Endothelial cell of umbilical vein (primary cell): Measurements from ENCODE around the gene FALEC. TPM values are rescaled to one million over a fixed set of nuclear protein-coding genes. Genes with fewer than 3 reads are reported as not detected.
A peak's percentile ranks its signal among the peaks of the same experiment; 100 is the strongest.

Experiments
- BruUV-seq: library from RNA; stranded (reverse); fragments of 400-500 nt; replicated peaks from 2 replicates; lab custom pipeline; 2021; lab: Mats Ljungman, UMichigan
- CTCF ChIA-PET: fragments of 300-600, 350-600 bp; sonication (Branson Sonifier 250); formaldehyde crosslinking; loops from one replicate; lab custom pipeline; 2021; ENCODE audit warnings: antibody characterized with exemption, inconsistent platforms; lab: Charles Lee
- POLR2A ChIA-PET: fragments of 300-600, 350-600 bp; sonication (Branson Sonifier 250); formaldehyde crosslinking; loops from one replicate; lab custom pipeline; 2021; ENCODE audit warnings: antibody characterized with exemption, inconsistent platforms; lab: Charles Lee
- DNase-seq: peaks from one replicate; pipeline ENCODE4 v3.0.0-alpha.2; 2011; ENCODE audit warnings: low read depth, low spot score
- FAIRE-seq: peaks from 2 replicates; lab custom pipeline; 2011; peaks lifted over from hg19 to GRCh38; lab: Jason Lieb, UNC
- H2AFZ ChIP-seq: 2 replicates; pipeline ENCODE4 v1.6.0; 2012; ENCODE audit warnings: low read depth, low read length, control low read depth, inconsistent platforms
- H3K27ac ChIP-seq: 2 replicates; pipeline ENCODE4 v1.5.1; 2011; ENCODE audit warnings: low read depth, mild to moderate bottlenecking, control low read depth, low read length, moderate library complexity; ENCODE audit not compliant: insufficient read depth
- H3K27me3 ChIP-seq, 2 experiments: 2 replicates each; pipeline versions ENCODE4 v1.6.0 to v1.6.1; 2011; ENCODE audit warnings: low read length in 2 of 2, mixed read lengths in 1 of 2; ENCODE audit not compliant: control insufficient read depth in 2 of 2, insufficient read depth in 2 of 2
- H3K36me3 ChIP-seq, 2 experiments: 2 replicates in 1 of 2; 3 replicates in 1 of 2; pipeline ENCODE4 v1.5.1; 2011; ENCODE audit warnings: low read length in 2 of 2, mild to moderate bottlenecking in 1 of 2, moderate library complexity in 1 of 2; ENCODE audit not compliant: control insufficient read depth in 2 of 2, insufficient read depth in 2 of 2; ENCODE audit errors: extremely low read depth in 1 of 2
- H3K4me1 ChIP-seq: 3 replicates; pipeline ENCODE4 v1.5.1; 2011; ENCODE audit warnings: mild to moderate bottlenecking, low read length; ENCODE audit not compliant: control insufficient read depth, insufficient read depth; ENCODE audit errors: extremely low read depth
- H3K4me2 ChIP-seq: 2 replicates; pipeline ENCODE4 v1.6.1; 2011; ENCODE audit warnings: low read length, control low read depth, mixed read lengths; ENCODE audit not compliant: insufficient read depth
- H3K4me3 ChIP-seq, 3 experiments: fragments of 200-600 bp in 1 of 3; sonication (generic), shearing (Covaris generic) in 1 of 3; replicated peaks in 1 of 3; 2 replicates each; pipeline ENCODE4 v1.5.1; 2011 to 2016; ENCODE audit warnings: control low read depth in 3 of 3, low read length in 3 of 3, mild to moderate bottlenecking in 2 of 3, inconsistent platforms in 1 of 3, low read depth in 1 of 3, moderate library complexity in 1 of 3; ENCODE audit not compliant: insufficient read depth in 1 of 3
- H3K79me2 ChIP-seq: 2 replicates; pipeline ENCODE4 v1.6.0; 2012; ENCODE audit warnings: low read length, inconsistent platforms; ENCODE audit not compliant: control insufficient read depth, insufficient read depth
- H3K9ac ChIP-seq: replicated peaks from 2 replicates; pipeline ENCODE3; 2011; ENCODE audit warnings: low read length, control low read depth; ENCODE audit not compliant: insufficient read depth; ENCODE audit errors: extremely low read depth
- H3K9me1 ChIP-seq: replicated peaks from 3 replicates; pipeline ENCODE4 v1.6.0; 2011; ENCODE audit warnings: mild to moderate bottlenecking, low read length; ENCODE audit not compliant: control insufficient read depth, insufficient read depth; ENCODE audit errors: extremely low read depth
- H3K9me3 ChIP-seq: replicated peaks from 2 replicates; pipeline ENCODE4 v1.5.1; 2012; ENCODE audit warnings: low read length, inconsistent platforms; ENCODE audit not compliant: control insufficient read depth, insufficient read depth
- H4K20me1 ChIP-seq: replicated peaks from 2 replicates; pipeline ENCODE3; 2011; ENCODE audit warnings: mild to moderate bottlenecking, low read length; ENCODE audit not compliant: control insufficient read depth, insufficient read depth; ENCODE audit errors: extremely low read depth
- CTCF ChIP-seq, 2 donors: IDR thresholded peaks; 1 replicate in 1 of 2; 2 replicates in 1 of 2; pipeline ENCODE4 v1.5.1; 2011; ENCODE audit warnings: low read length in 2 of 2, mild to moderate bottlenecking in 2 of 2, moderate library complexity in 2 of 2, control low read depth in 1 of 2, inconsistent platforms in 1 of 2, low read depth in 1 of 2; ENCODE audit not compliant: insufficient read depth in 1 of 2; ENCODE audit errors: extremely low read depth in 1 of 2
- EZH2 ChIP-seq: IDR thresholded peaks from 2 replicates; pipeline ENCODE4 v1.6.1; 2012; ENCODE audit warnings: borderline replicate concordance, low read depth, mild to moderate bottlenecking, moderate library complexity, low read length, inconsistent platforms; ENCODE audit not compliant: severe bottlenecking
- FOS ChIP-seq: IDR thresholded peaks from 2 replicates; pipeline ENCODE4 v1.6.1; 2011; ENCODE audit warnings: mild to moderate bottlenecking, low read length, moderate library complexity, borderline replicate concordance; ENCODE audit not compliant: insufficient read depth
- GATA2 ChIP-seq: IDR thresholded peaks from 2 replicates; pipeline ENCODE4 v1.7.0; 2011; ENCODE audit warnings: low read depth, mild to moderate bottlenecking, moderate library complexity, mixed read lengths, low read length; ENCODE audit not compliant: insufficient read length, insufficient read depth
- JUN ChIP-seq: IDR thresholded peaks from 2 replicates; pipeline ENCODE4 v1.6.1; 2011; ENCODE audit warnings: borderline replicate concordance, low read depth; ENCODE audit not compliant: insufficient read length, insufficient read depth
- MYC ChIP-seq: IDR thresholded peaks from one replicate; pipeline ENCODE4 v1.6.1; 2011; ENCODE audit warnings: mild to moderate bottlenecking, low read depth, low read length
- POLR2A ChIP-seq: IDR thresholded peaks from 2 replicates; pipeline ENCODE4 v1.6.1; 2012; ENCODE audit warnings: low read depth, mild to moderate bottlenecking, control low read depth, low read length
- POLR2AphosphoS5 ChIP-seq: IDR thresholded peaks from 2 replicates; pipeline ENCODE4 v1.6.1; 2012; ENCODE audit warnings: low read depth, mild to moderate bottlenecking, control low read depth, low read length, moderate library complexity; ENCODE audit not compliant: insufficient read depth
- dilution Hi-C: fragments of 300-500 bp; cut with MboI; formaldehyde crosslinking; loops from one replicate; pipeline ENCODE4 v1.15.0; 2019; ENCODE audit warnings: low sequenced_read_pairs; ENCODE audit not compliant: extremely low pct_ligation_motif_present
- intact Hi-C: fragments of 100-400 bp; cut with micrococcal nuclease; formaldehyde crosslinking; loops from one replicate; pipeline ENCODE4 v1.10.0; 2022
- polyA plus RNA-seq, 4 experiments: library from polyadenylated mRNA; depleted of rRNA in 3 of 4; stranded (reverse) in 3 of 4; unstranded in 1 of 4; fragments of >200 nt; gene quantifications; 2 replicates each; pipeline versions ENCODE4 v1.2.1 to v1.2.3, GENCODE V29; 2011 to 2012; ENCODE audit warnings: missing spikeins in 1 of 4
- total RNA-seq: library from RNA; stranded (reverse); gene quantifications from 2 replicates; pipeline ENCODE4 v1.2.3, GENCODE V29; 2021
- TF ChIP-seq, protein P1 (sequence below): IDR thresholded peaks from 2 replicates; pipeline ENCODE4 v1.6.1; 2011; ENCODE audit not compliant: insufficient read depth, insufficient read length

Gene FALEC
- total and polyA plus RNA-seq, 2 donors (not counting 3 experiments of a cell fraction or from before 2014, with no cell fraction given): not detected

- POLR2A ChIA-PET: interaction anchor here (0.7 to 3.0 kb wide), 24 partner anchors 9 to 586 kb away, joined by 3 to 43 read pairs (median 5); partner anchors contain the start of gene ENSA
Observed at GRCh38 chr1:150579110-150579944, 63.8 kb downstream of the FALEC start, which contains the start of gene MCL1. MCL1 (minus strand) TSS chr1:150579610; CDS start chr1:150579530, 80 bp downstream.

More at GRCh38 chr1:150579110-150579944, 63.8 kb downstream of the FALEC start, which contains the start of gene MCL1:
- H4K20me1 ChIP-seq: peaks cover 35% of the 10 kb centered on the region
- peak within 1 kb of the TSS; percentile 90 for H3K4me2 ChIP-seq
- H2AFZ ChIP-seq: peak within 1 kb of the TSS; percentile 64
- peak within 1 kb of the TSS; percentile 91 to 99 (median 92) for H3K4me3 ChIP-seq
- H3K36me3 ChIP-seq: peaks cover 4 to 34% of the 10 kb centered on the region in 2 experiments
- intact Hi-C loops (loop anchor here (1.0 to 5.0 kb wide), 7 partner anchors 18 to 233 kb away; partner anchors contain the start of genes ENSA and GOLPH3L), dilution Hi-C loops (loop anchor here (10.0 kb wide), 1 partner anchor 85 kb away; no protein-coding TSS in a partner anchor)
- peak within 1 kb of the TSS; percentile 97 for H3K9ac ChIP-seq
- peak; percentile 96 for DNase-seq
- TF ChIP-seq POLR2AphosphoS5 (peak; percentile 100), FOS (peak; percentile 14), CTCF (IDR thresholded peaks at IDR 0.05; ENCODE audit: extremely low read depth in 1 of 2, insufficient read depth in 1 of 2, low read depth in 1 of 2, low read length in 2 of 2) (no peak), JUN (no peak), POLR2A (peak; percentile 99), GATA2 (no peak), MYC (no peak), EZH2 (no peak)
- TF ChIP-seq, protein P1, sequence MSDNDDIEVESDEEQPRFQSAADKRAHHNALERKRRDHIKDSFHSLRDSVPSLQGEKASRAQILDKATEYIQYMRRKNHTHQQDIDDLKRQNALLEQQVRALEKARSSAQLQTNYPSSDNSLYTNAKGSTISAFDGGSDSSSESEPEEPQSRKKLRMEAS: no peak
- peak within 1 kb of the TSS; percentile 98 for H3K27ac ChIP-seq
- peaks cover 57% of the 10 kb centered on the region for H3K79me2 ChIP-seq
- no TSS peak for BruUV-seq
- peaks cover 27% of the 10 kb centered on the region for H3K4me1 ChIP-seq
- CTCF ChIA-PET: interaction anchor here (0.6 to 13.4 kb wide), 16 partner anchors 9 to 343 kb away, joined by 3 to 184 read pairs (median 6); partner anchors contain the start of gene ENSA
- no peaks in the 10 kb centered on the region for H3K9me3 ChIP-seq
- no peaks in the 10 kb centered on the region for H3K9me1 ChIP-seq
- no peaks in the 10 kb centered on the region for H3K27me3 ChIP-seq
- peak; percentile 70 for FAIRE-seq
